GM12873 (cell line): ENCODE results near the gene BTLA.

ENCODE experiments used
- TF ChIP-seq, protein P1 (sequence below): IDR thresholded peaks from 2 replicates; pipeline ENCODE4 v1.5.1; 2012; ENCODE audit warnings: low read depth, mild to moderate bottlenecking, moderate library complexity, low read length, control low read depth; ENCODE audit not compliant: insufficient read depth; ENCODE audit errors: missing control alignments

The BTLA gene, protein sequence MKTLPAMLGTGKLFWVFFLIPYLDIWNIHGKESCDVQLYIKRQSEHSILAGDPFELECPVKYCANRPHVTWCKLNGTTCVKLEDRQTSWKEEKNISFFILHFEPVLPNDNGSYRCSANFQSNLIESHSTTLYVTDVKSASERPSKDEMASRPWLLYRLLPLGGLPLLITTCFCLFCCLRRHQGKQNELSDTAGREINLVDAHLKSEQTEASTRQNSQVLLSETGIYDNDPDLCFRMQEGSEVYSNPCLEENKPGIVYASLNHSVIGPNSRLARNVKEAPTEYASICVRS

DNA sequence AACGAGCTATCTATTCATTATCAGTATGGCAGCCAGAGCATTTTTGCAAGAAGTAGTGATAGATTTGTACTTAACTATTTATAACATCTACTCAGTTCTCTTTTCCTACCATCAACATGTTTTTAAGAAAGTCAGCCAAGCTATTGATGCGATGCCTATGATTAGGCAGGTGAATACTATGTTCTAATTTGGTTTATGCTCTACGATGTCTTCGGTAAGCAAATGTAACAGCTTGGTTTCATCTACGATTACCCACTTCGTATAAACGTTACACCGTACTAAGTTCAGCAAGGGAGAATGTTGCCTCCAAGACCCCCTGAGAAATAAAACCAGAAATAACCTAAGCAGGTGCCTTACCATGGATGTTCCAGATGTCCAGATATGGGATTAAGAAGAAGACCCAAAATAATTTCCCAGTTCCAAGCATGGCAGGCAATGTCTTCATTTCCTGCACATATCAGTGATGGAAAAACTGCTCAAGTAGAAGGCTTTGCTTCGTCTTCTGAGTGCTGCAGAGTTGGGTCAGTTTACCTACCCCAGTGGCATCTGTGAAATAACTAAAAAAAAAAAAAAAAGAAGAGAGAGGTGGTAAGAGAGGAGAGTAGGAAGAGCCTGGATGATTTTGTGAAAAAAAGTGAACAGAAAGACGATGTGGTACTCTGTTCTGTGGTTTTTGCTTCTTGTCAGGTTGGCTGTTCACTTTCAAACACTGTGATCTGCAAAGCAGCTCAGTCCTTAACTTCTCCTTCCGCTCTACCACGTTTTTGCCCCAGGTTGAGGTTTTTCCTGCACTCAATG lies at the start of gene BTLA:
Gene BTLA, minus strand, starts transcription at position 559 of the 798 bp plus-strand sequence. Its CDS starts 114 bp downstream, at position 445.
- TF ChIP-seq, protein P1, sequence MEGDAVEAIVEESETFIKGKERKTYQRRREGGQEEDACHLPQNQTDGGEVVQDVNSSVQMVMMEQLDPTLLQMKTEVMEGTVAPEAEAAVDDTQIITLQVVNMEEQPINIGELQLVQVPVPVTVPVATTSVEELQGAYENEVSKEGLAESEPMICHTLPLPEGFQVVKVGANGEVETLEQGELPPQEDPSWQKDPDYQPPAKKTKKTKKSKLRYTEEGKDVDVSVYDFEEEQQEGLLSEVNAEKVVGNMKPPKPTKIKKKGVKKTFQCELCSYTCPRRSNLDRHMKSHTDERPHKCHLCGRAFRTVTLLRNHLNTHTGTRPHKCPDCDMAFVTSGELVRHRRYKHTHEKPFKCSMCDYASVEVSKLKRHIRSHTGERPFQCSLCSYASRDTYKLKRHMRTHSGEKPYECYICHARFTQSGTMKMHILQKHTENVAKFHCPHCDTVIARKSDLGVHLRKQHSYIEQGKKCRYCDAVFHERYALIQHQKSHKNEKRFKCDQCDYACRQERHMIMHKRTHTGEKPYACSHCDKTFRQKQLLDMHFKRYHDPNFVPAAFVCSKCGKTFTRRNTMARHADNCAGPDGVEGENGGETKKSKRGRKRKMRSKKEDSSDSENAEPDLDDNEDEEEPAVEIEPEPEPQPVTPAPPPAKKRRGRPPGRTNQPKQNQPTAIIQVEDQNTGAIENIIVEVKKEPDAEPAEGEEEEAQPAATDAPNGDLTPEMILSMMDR, result no peak

DNA sequence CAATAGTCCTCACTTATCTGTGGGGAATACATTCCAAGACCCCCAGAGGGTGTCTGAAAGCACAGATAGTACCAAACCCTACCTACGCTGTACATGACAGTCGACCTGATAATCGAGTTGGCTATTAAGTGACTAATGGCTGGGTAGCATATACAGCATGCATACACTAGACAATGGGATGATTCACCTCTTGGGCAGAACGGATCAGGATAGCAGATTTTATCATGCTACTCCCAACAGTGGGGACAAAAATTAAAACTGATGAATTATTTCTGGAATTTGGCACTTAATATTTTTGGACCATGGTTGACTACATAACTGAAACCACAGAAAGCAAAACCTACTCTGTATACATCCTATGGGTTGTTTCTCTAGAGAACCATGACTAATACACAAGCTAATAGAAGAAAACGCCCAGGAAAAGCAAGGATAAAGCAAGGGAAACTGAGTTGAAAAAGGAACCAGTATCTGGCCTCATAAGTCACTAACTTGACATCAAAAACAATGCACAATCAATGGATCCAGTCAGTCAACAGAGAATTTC lies 47.0 kb upstream of the BTLA start:
- TF ChIP-seq, protein P1, result no peak

DNA sequence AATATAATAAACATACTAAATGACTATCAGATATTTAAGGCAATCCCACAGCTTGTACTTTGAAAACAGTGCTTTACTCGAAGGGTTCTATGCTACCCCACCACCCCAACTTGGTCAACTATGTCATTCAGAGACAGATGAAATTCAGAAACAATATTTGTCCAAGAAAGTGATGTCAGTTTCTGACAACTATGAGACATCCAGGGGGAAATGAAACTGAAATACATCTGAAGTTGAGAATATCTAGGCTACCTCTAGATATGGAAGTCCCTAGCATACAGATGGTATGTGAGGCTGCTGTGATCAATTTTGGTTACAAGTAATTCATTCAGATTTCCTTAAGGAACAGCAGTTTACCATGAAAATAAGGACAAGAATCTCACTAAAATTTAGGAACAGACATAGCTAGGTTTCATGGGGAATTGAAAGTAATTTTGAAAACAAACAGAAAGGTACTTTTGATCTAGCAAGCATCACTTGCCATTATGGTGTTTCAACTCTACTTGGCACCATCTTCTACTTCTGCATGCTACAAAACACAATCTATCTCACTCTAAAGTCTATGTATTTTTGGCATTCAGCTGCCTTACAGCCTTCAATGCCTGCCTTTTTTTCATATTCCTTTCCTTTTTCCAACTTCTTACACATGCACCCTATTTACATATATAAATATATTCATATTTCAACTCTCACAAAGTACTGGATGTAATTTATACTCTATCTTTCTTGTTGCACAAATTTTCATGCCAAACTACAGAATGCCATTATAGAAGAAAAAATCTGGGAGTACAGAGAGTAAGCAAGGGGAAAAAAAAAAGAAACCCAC lies 40.8 kb upstream of the BTLA start:
- TF ChIP-seq, protein P1, result no peak

DNA sequence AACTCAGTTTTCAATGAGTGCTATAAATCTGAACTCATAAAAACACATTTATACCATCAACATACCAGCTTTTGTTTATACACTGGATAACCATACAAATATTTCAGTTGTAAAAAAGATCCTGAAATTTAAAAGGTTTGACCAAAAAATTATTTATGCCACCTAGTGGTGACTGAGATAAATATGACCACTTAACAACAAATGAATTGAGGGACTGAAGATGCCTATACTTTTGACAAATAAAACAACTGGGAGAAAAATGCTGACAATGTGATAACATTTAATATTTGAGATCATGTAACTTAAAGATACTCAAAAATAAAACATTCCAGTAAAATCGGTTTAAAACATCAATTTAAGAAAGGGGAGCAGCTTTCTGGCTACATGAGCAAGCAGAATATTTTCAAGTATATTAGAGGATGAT lies 32.1 kb upstream of the BTLA start:
- TF ChIP-seq, protein P1, result peak; percentile 19

DNA sequence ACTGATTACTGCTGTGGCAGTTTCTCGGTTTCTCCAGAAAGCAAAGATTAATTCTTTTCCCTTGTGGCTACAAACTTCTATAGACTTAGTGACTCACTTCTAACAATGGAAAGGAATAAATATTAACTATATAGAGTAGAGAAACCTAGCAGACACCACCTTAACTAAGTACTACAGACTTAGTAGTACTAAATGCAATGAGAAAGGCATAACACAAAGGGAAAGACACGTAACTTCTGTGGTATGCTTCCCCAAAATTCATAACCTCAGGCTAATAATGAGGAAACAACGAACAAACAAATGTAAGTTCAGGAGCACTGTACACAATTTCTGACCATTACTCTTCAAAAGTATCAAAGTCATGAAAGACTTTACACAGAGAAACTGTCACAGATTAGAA lies 31.3 kb upstream of the BTLA start:
- TF ChIP-seq, protein P1, result no peak

DNA sequence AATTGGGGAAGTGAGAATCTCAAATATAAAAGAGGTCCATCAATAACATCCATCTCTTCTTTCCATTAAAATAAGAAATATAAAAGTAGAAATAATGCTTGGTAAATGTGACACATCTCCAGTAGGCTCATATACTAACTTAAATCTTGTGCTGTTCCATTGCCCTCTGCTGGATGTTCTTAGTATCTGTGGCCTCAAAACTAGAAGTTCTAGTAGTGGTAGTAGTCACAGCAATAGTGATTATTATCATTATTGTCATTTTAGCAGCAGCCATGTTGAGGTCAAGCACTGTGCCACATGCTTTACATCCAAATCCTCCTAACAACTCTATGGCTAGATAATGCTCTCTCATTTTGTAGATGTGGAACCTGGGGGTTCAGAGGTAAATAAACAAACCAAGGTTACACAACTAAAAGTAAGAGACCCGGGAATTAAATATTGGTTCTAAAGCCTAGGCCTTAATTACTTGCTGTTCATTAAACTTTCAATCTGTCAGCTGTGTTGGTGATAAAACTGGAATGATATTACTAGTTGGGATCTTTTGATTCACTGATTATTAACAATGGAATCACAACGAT lies 20.2 kb upstream of the BTLA start:
- TF ChIP-seq, protein P1, result peak; percentile 69
